Astrocyte of the spinal cord (primary cell): ENCODE data around the gene KLHL29.

Experiments
- DNase-seq: peaks from one replicate; pipeline ENCODE4 v3.0.0; 2011; ENCODE audit warnings: low read depth, low spot score
- H3K4me3 ChIP-seq: 2 replicates; pipeline ENCODE4 v1.5.1; 2011; ENCODE audit warnings: low read depth, mild to moderate bottlenecking, low read length, moderate library complexity
- in situ Hi-C: cut with HindIII; loops from 2 replicates; pipeline ENCODE4 v1.10.0; 2017; ENCODE audit warnings: low sequenced_read_pairs
- TF ChIP-seq, protein P1 (sequence below): IDR thresholded peaks from 2 replicates; pipeline ENCODE4 v1.5.1; 2012; ENCODE audit warnings: low read depth, mild to moderate bottlenecking, low read length, inconsistent platforms

KLHL29 gene

DNA sequence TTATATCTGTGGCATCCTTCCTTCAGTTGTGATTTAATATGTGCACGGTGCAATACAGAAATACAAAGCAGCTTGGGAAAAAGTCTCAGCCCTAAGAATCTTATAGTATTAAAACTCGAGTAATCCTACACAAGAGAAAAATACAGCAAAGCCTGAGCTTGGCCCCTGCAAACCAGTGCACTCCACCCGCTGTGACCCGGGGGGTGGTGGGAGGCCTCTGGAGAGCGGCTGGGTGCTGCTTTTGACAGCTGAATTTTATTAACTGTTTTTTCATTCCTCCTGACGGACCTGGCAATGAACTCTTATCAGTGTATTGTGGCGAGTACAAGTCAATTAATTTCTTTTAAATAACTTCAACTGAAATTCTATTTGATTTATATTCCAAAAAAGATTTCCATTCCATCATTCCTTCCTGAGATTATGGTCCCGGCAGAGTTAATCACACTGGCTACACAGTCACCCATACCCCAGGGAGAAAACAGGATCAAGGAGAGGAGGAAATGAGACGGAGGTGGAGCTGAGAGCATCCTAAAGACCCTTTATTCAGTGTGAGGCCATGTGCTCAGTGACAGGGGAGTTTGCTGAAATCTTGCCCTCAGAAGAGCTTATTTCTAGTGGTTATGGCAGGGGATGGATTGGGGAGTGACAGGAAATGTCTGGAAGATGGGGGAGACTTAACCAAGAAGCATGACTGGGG lies 124.8 kb downstream of the KLHL29 start:
- DNase-seq = no peak
- no peak overlapping the region for H3K4me3 ChIP-seq
- in situ Hi-C loops = no loop called here
- TF ChIP-seq, protein P1, sequence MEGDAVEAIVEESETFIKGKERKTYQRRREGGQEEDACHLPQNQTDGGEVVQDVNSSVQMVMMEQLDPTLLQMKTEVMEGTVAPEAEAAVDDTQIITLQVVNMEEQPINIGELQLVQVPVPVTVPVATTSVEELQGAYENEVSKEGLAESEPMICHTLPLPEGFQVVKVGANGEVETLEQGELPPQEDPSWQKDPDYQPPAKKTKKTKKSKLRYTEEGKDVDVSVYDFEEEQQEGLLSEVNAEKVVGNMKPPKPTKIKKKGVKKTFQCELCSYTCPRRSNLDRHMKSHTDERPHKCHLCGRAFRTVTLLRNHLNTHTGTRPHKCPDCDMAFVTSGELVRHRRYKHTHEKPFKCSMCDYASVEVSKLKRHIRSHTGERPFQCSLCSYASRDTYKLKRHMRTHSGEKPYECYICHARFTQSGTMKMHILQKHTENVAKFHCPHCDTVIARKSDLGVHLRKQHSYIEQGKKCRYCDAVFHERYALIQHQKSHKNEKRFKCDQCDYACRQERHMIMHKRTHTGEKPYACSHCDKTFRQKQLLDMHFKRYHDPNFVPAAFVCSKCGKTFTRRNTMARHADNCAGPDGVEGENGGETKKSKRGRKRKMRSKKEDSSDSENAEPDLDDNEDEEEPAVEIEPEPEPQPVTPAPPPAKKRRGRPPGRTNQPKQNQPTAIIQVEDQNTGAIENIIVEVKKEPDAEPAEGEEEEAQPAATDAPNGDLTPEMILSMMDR = no peak

DNA sequence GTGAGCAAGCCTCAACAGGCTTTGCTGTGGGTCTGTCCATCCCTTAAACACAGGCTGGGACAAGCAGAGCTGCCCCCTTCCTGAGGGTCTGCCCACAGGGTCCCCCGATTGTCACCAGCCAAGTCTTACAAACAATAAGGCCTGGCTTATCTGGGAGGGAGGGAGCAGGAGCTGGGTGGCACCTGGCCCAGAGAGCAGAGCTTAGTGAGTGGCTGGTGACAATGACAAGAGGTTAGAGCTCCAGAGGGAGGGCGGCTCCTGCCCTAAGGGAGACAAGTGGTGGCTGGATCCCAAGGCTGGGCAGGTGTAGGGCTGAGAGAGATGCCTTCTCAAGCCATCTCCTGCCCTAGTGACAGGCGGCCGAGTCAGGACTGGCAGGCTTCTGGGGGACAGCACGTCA lies 125.5 kb downstream of the KLHL29 start:
- in situ Hi-C loops = no loop called here
- H3K4me3 ChIP-seq = no peak overlapping the region
- DNase-seq = no peak
- TF ChIP-seq, protein P1 = no peak

DNA sequence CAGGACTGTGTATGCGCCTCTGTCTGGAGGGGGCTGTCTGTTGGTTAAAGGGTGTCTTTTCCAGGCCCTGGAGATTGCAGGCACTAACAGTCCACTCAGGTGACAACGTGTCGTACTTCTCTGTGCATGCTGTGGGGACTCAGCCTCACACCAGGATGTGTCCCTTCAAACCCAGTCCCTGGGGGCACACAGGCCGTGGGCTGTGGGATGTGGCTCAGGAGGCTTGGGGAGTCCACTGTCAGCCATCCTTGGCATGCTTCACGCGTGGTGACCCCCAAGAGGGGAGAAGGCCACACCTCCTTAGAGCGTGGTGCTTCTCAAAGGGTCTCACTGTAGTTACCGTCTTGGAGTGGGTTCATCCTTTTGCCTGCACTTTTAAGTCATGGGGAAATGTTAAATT lies 127.8 kb downstream of the KLHL29 start:
- no peak for DNase-seq
- TF ChIP-seq, protein P1 = no peak
- H3K4me3 ChIP-seq = no peak overlapping the region
- in situ Hi-C loops = no loop called here

DNA sequence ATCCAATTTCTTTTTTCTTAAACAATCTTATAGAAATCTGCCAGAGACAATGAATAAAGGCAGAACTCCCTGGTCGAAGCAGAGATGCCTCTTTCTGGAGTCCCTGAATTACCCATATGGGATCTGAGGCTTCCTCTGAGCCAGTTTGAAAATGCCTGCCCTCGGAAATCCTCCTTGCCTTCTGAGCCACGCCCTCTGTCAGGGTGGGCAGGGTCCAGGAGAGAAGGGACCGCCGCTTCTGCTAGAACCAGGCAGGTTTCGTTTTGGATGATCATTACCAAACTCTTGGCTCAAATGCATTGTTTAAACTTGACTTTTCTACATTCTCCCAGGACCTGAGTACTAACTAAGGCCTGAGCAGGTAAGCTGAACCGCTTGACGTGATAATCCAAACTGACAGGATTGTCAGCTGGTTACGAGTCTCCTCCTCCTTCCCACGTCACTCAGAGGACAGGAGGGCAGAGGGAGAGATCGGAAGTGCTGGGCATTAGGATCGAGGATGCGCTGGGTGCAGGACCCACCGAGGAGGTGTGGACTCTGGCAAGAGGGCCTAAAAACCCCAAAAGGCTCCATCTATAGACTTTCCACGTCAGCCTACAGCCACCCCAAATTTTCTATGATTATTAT lies 128.4 kb downstream of the KLHL29 start:
- in situ Hi-C loops = no loop called here
- TF ChIP-seq, protein P1 = no peak
- no peak overlapping the region for H3K4me3 ChIP-seq
- no peak for DNase-seq

DNA sequence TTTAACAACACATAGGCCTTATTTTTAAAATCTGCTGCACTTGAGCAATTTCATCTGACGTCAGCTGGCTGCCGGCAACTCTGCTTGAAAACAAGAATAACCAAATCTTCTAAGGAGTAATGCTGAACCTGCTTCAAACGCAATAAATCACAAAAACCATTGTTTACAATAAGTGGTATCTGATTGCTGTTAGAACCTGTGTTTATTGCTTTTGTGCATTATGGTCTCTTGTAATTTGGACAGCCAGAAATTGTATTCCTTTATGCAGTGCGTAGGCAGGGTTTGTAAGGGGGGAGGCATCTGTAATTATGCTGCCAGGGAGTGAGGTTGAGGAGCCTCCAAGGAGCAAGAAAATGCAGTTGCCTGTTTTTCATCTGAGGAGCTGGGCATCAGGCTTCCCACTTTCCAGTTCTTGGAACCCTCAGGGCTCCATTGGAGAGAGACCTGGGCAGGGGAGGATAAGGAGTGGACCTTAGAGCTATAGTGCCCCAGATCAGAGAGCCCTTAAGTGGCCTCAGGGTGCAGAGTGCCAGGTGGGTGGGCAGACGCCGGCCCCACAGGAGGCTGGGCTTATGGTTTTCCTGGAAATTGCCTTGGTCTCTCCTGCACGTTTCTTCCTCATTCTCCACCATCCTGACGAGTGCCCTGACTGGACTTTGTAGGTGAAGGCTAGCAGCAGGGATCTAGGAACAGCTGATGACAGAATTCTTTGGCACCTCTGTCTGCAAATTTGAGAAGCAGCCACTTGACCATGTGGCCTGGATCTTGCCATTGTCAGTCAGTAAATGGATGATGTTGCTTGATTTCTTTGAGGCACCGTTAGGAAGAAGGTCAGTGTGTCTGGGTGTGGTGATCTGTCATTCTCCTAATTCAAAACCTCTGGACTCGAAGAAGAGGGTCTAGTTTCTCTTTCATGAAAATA lies 129.2 kb downstream of the KLHL29 start:
- no peak for DNase-seq
- TF ChIP-seq, protein P1 = no peak
- no peak overlapping the region for H3K4me3 ChIP-seq
- in situ Hi-C loops = no loop called here

DNA sequence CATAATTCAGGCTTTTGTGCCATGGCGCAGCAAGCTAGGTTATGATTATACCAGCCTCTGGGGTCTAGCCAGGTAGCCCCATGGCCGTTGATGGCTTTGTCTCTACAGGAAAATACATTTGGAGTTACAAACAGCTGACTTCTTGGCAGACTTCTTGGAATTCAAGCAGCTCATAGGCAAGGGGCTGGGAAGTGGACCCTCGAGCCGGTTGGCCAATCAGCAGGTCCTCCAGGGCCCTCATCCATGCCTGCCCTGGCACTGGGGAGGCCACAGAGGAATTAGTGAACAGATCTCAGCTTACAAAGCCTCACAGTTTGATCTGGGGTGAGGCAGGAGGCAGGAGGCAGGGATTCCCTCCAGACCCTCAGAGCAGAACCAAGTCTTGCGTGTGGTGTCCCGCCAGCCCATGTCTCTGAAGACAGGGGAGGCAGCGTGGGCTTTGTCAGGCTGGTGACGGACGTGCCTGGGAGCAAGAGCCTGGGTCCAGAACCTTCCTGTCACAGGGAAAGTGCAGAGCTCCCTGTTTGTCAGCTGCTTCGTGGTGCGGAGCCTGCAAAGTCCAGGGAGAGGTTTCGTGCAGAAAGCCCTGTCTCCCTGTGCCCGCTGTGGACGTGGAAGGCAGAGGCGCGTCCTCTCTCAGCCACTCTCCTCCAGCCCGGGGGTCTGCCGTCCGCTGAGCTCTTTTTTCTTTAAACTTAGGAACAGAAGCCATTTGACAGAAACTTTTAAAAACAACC lies 131.7 kb downstream of the KLHL29 start:
- TF ChIP-seq, protein P1 = no peak
- no peak for DNase-seq
- in situ Hi-C loops = no loop called here
- H3K4me3 ChIP-seq = no peak overlapping the region
